A204.1 (cell line): ENCODE measurements around the gene KCNQ1.
A peak's percentile ranks its signal among the peaks of the same experiment; 100 is the strongest.

Experiments
- FAIRE-seq: peaks from 2 replicates; lab custom pipeline; 2012; peaks lifted over from hg19 to GRCh38; lab: Jason Lieb, UNC

Gene KCNQ1

DNA sequence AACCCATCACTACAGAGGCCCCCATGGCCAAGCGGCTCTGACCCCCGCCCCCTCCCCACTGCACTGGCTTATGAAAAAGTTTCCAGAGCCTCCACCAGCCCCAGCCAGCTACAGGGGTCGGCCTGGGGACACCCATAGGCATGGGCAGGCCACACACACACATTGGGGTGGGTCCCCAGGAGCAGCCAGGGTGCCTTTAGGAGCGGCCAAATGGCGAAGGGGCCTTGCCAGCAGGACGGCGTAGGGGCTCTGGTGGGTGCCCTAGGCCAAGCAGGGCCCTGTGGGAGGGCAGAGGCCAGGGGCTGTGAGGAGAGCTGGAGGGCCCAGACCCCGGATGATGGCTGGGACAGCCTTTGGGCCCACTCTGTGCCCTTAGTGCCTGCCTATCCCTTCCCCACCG lies 34.2 kb upstream of the KCNQ1 start:
- no peak for FAIRE-seq

DNA sequence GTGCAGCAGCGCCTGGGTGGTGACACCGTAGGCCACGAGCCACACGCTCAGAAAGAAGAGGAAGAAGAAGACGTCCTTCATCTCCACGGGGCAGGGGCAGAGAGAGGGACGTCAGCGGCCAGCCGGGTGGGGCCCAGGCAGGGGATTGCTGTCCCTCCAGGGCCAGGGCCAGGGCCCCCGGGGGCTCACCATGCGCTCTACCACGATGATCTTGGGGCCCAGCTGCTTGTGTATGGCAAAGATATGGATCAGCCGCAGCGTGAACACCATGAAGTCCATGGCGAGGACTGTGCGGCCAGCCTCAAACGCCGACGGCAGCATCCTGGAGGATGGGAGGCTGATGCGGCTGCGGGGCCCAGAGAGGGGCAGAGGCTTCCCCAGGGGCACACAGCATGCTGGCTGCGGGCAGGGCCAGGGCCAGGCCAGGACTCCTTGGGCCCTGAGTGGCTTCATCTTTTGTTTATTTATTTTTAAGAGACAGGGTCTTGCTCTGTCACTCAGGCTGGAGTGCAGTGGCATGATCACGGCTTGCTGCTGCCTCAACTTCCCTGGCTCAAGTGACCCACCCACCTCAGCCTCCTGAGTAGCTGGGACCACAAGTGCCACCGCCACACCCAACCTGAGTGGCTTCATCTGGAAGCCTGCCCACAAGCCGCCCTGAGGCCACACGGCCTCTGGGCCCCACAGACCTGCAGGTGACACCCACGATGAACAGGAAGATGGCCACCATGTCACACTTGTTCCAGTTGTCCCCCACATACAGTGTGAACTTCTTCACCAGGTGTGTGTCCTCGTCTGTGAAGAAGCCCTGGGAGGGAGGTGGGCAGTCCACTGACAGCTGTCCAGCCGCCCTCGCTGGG lies 33.1 kb upstream of the KCNQ1 start:
- no peak for FAIRE-seq

GRCh38 chr11:2412323-2412722 lies 32.5 kb upstream of the KCNQ1 start:
- FAIRE-seq: no peak

GRCh38 chr11:2413742-2414579 lies 30.8 kb upstream of the KCNQ1 start:
- no peak for FAIRE-seq

- no peak for FAIRE-seq
Measured at GRCh38 chr11:2414616-2415015, 30.2 kb upstream of the KCNQ1 start.

GRCh38 chr11:2415171-2415570 lies 29.6 kb upstream of the KCNQ1 start:
- no peak for FAIRE-seq

- FAIRE-seq: no peak
Measured at GRCh38 chr11:2415601-2416380, 29.0 kb upstream of the KCNQ1 start.

DNA sequence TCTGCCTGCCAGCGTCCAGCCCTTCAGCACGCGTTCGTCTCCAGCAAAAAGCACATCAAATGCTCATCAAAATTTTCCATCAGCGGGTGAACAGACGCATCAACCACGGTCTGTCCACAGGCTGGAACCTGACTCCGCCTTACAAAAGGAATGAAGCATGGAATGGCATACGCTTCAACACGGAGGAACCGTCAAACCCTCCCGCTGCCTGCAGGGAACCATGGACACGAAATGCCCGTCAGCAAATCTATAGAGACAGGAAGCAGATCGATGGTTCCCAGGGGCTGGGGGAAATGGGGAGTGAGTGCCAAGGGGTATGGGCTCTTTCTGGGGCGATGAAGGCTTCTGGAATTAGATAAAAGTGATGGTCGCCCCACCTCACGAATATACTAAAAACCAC lies 28.0 kb upstream of the KCNQ1 start:
- FAIRE-seq: no peak

DNA sequence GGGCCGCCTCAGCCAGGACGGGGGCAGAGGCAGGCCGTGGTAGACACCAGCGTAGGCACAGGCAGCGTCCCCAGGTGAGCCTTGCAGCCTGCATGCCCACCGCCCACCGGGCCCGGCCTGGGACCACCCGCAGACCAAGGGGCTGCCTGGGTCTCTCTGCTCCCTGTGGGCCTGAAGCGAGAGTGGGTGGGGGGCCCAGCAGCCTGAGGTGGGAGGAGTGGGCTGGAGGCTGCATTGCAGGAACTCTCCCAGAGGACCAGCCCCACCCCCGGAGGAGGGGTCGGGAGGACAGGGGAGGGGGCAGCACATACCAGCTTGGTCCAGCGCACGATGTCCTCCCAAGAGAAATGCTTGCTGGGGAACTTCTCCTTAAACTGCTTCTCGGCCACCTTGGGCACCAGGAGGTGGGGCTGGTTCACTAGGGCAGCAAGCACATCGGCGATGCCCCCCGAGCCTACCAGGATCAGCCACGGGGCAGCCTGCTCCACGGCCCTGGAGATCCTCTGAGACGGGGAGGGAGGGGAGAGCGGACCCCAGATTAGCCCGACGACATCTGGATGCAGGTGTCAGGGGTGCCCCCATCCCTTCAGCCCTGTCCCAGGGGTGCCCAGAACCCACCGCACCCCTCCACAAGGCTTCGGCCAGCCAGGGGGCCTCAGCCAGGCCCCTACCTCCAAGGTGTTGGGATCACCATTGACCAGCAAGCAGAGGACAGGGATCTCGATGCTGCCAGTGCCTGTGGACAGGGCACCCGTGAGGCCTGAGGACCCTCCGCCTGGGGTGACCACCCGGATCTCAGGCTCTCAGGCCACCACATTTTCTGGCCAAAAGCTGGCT lies 26.7 kb upstream of the KCNQ1 start:
- FAIRE-seq: no peak

DNA sequence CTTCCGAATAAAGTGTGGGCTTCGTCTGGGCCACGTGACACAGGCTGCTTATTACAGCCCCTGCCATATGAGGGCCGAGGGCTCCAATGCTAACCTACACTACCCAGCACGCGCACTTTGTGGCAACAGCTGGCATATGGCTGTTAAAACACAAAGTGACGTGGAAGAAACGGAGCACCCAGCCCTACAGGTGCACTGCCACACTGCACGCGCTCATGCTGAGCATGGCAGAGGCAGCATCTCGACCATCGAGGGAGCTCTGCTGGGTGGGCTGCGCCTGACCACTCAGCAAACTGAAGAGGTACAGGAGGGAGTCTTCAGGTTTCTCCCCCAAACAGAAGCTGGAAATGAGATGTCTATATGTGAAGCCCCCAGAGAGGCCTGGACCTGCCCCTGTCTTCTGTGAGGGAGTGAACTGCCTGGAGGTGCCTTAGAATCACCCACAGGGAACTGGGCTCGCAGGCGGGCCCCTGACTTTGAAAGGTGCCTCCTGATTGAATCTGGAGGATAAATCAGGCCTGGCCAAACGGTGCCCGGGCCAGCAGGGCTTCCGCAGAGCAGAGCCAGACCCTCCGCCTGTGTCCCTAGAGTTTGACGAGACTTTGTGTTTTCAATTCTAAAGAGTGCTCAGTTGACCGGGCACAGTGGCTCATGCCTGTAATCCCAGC lies 26.0 kb upstream of the KCNQ1 start:
- no peak for FAIRE-seq

DNA sequence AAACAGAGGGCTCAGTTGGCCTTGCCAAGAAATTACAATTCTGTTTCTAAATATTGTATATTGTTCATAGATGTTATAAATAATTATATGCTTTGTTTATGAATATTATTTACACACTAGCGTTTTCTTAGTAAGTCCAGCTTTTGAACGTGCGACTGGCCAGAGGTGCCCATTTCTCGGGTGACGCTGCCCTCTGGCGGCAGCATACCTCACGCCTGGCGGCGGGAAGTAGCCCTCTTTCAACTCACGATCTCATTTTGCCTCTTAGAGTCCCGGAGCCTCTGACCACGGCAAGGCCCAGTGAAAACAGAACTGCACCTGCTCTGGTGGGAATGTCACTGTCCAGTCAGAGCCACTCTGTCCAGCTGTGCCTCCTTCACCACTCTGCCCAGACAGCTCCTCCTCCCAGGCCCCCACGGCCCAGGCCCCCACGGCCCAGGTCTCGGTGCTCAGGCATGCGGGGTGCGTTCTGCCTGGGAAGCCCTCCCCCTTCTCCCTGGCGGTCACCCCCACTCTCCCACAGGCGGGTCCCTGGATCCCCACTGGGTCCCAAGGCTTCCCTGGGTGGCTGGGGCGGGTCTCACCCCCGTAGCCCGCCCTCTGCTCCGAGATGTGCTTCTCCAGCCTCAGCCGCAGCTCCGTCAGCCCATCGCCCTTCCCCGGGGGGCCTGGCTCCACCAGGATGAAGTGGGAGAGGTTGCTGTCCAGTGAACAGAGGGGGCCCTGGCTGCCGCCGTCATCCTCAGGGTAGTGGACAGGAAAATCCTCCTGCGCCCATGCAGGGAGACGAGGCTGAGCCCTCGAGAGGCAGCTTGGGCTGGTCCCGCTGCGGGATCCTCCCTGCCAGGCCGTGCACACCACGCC lies 24.9 kb upstream of the KCNQ1 start:
- FAIRE-seq: peak; percentile 92

DNA sequence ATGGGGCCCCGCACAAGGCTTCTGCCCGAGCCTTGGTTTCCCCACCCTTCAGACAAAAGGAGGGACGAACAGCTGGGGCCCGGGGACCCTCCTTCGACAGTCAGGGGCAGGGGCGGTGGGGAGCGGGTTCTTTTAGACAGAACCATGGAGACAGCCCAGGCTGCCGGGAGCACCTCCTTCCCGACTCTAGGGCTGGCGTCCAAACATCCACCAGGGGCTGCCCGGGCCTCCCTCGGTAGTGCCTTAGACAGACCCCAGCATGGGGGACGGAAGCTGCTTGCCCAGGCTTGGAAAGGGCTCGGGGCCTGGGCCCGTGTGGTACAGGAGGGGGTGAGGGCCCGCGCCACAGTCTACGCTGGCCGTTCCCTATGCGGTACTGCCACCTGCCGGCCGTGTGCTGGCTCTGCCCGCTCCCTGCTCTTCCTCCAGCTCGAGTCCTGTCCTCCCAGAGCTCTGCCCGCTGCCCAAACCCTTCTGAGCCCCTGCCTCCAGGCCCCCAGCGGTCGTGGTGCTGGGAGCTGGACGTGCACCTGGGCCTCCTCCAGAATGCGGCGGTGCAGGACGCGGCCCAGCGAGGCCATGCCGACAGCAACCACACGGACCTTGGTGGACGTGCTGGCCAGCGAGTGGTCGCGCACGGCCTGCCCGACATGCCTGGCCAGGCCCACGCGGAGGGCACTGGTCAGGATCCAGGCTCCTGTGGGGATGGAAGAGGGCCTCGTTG lies 24.1 kb upstream of the KCNQ1 start:
- FAIRE-seq: no peak

DNA sequence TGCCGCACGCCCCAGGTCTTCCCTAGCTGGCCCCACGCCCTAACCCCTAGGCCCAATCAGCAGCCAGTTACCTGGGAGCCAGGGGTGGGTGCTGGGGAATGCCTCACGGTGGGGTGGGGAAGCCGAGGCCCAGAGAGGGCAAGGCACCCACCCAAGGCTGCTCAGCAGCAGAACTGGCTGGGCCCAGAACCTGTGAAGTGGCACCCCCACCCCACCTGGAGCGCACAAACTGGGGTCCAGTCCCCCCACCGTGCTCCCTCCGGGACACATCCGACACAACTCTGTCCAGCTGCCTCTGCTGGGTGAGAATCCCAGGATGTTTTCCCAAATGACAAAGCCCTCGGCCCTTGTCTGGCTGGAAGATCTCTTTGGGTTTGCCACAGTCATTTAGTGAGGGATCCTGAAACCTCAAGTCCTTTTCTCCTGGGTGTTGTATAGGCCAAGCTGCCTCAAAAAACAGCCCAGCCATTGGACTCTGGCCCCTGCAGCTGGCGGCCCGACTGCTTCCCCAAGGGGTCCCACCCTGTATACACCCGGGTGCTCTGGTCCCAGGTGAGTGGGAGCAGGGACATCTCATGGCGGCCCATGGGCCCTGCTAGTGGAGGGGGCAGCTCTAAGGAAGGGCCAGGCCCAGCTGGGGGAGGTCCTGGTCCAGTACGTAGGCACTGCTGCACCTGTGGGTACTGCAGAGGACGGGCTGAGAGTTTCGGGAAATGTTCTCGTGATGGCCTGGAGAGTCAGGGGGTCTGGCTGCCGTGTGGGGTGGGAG lies 23.4 kb upstream of the KCNQ1 start:
- FAIRE-seq: no peak

DNA sequence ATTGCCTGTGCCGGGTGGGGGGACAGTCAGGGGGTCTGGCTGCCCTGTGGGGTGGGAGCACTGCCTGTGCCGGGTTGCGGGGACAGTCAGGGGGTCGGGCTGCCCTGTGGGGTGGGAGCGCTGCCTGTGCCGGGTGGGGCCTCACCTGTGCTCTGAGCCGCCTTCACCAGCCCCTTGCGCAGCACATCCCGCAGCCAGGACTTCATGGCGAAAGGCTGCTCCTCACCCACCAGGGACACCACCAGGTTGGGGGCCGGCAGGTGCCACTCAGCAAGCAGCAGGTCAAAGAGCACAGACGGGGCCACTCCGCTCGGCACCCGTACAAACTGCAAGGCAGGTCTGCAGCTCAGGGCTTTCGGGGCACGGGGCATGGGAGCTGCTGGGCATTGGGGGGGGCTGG lies 22.8 kb upstream of the KCNQ1 start:
- no peak for FAIRE-seq

- FAIRE-seq: no peak
Measured at GRCh38 chr11:2422461-2423156, 22.2 kb upstream of the KCNQ1 start.

GRCh38 chr11:2423157-2424025 lies 21.4 kb upstream of the KCNQ1 start:
- FAIRE-seq: no peak
